ENCODE results near the gene IDI2.
"Not testable (repeated sequence)": the region's sequence is repeated elsewhere in the genome, so short reads cannot be mapped to it uniquely, and the experiment has no call there.

Gene IDI2

DNA sequence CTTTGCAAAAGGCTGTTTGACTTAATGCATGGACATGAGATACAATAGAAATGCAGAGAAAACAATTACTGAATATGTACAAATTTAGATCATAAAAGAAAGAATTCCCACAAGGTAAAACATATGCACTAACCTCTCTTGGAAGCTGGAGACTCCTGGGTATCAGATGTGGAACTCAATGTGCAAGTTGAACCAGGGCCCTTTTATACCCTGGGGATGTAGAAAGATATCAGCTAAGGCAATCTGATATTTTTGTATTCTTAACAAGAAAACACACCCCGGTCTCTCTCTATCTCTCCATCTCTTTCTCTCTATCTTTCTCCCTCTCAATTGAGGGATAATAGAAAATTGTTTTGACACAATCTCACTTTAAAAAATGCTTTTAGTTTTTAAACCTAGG is at the start of gene IDI2:
IDI2 (minus strand) TSS at position 177 of the 400 bp plus-strand sequence. CDS start 1,136 bp downstream, outside the sequence.
- no peak for FAIRE-seq

GRCh38 chr10:1074748-1075308 is 49.2 kb upstream of the IDI2 start:
- no peak for FAIRE-seq

- no peak for FAIRE-seq
Observed at GRCh38 chr10:1074052-1074747, 48.5 kb upstream of the IDI2 start.

DNA sequence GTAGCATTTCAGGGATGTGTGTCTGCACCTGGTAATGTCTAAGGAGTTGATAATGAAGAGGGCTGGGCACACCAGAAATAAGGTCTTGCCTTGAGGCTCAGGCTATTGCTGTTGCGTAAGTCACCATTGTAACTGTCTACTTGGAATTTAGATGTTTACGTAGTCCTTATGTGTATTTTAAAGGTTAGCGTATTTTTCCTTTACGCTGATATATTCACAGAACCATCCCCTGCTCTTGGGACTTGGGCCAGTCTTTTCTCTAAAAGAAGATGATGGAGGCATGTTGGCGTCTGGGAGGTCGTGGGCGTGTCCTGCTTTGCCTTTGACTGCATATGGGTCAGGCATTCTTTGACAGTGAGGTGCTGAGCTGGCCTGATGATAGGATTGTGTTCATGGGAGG is 45.3 kb upstream of the IDI2 start:
- no peak for FAIRE-seq

GRCh38 chr10:1068380-1069361 is 43.0 kb upstream of the IDI2 start:
- no peak for FAIRE-seq

GRCh38 chr10:1066734-1067133 is 41.1 kb upstream of the IDI2 start:
- FAIRE-seq, result not testable (repeated sequence)

- FAIRE-seq, result no peak
Observed at GRCh38 chr10:1064964-1065247, 39.2 kb upstream of the IDI2 start.

- no peak for FAIRE-seq
Observed at GRCh38 chr10:1063232-1063865, 37.7 kb upstream of the IDI2 start.

DNA sequence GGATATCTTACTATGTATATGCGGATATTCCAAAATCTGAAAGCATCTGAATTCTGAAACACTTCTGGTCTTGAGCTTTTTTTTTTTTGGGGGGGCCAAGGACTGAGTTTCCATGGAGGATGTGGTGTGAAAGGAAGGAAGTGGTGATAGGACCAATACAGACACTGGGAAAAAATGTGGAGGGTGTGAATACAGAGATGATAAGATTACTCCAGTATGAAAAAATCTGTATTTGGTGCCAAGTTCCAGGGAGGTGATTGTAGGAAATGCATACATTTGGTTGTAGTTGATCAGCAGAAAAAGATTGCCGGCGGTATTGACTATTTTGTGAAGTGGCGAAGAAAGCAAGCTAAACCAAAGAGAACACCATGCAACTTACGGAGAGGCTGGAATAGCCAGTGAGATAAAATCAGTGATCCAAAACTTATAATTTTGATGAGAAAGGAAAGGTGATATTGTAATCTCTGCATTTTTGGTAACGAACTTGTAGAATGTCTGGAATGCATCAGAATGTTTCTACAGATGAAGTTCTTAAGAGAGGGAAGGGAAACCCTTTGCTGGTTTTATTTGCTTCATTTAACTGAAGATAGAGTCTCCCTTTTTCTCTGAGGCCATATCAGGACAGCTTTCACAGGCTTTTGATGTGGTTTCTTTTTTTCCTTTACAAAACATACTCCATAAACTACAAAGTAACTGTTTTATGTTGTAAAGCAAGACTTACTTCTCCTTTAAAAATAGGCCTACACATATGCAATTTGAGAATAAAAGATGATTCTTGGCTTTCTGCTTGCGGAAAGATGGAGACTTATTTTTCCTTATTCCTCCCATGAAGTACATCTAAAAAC is 36.5 kb upstream of the IDI2 start:
- FAIRE-seq, result no peak

DNA sequence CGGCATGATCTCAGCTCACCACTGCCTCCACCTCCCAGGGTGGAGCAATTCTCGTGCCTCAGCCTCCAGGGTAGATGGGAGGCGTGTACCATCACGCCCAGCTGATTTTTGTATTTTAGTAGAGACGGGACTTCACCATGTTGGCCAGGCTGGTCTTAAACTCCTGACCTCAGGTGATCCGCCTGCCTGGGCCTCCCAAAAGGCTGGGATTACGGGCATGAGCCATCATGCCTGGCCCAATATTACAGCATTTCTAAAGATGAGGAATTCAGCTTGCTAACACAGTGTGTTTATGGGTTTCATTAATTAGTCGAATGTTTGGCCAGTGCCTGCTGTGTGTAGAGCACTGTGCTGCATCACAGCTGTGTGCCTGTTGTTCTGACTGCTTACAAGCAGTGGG is 34.2 kb upstream of the IDI2 start:
- no peak for FAIRE-seq

- FAIRE-seq, result no peak
Observed at GRCh38 chr10:1058017-1058416, 32.4 kb upstream of the IDI2 start.

GRCh38 chr10:1057106-1057657 is 31.5 kb upstream of the IDI2 start:
- no peak for FAIRE-seq

GRCh38 chr10:1056326-1057105 is 30.9 kb upstream of the IDI2 start, which contains the start of gene WDR37:
Gene WDR37 (plus strand): TSS chr10:1056385. CDS start chr10:1072156, 15,771 bp downstream.
- no peak for FAIRE-seq

DNA sequence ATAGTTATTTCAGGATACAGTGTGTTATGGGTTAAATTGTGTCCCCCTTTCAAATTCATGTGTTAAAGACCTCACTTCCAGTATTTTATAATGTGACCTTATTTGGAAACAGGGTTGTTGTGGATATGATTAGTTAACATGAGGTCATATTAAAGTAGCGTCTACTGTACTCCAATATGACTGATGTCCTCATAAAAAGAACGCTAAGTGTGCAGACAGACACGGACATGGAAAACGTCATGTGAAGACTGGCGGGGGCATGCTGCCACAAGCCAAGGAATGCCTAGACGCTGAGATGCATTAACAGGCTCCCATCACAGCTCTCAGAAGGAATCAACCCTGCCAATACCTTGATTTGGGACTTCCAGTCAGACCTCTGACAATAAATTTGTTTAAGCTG is 29.0 kb upstream of the IDI2 start:
- no peak for FAIRE-seq

DNA sequence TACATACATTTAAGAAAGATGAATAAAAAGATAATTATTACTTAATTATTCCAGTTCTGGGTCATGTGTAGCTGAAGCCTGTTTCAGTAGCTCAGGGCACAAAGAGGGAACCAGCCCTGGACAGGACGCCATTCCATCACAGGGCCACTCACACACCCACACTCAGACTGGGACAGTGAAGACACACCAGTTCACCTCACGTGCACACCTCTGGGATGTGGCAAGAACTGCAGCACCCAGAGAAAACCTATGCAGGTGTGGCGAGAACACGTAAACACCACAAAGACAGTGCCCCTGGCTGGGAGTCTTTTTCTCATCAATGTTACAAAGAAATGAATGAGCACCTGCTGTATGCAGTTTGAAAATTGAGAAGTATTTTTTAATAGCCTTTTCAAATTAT is 24.9 kb upstream of the IDI2 start:
- FAIRE-seq, result no peak

DNA sequence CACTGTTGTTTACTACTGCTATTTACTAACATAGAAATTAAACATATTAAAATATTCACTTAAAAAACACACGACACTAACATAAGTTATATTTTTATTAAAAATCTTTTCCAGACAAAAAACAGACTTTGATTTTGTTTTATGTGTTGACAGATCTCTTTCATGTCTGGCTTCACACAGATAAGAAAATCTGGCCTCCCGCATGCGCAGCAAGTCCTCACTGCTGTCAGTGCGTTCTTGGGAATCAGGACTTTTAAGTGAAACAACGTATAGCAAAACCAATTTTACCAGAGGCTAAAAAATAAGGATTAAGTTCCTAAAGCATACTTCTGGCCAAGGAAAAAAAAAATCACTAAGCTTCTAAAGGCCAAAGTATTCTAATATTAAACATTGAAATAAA is 24.5 kb upstream of the IDI2 start:
- FAIRE-seq, result no peak

DNA sequence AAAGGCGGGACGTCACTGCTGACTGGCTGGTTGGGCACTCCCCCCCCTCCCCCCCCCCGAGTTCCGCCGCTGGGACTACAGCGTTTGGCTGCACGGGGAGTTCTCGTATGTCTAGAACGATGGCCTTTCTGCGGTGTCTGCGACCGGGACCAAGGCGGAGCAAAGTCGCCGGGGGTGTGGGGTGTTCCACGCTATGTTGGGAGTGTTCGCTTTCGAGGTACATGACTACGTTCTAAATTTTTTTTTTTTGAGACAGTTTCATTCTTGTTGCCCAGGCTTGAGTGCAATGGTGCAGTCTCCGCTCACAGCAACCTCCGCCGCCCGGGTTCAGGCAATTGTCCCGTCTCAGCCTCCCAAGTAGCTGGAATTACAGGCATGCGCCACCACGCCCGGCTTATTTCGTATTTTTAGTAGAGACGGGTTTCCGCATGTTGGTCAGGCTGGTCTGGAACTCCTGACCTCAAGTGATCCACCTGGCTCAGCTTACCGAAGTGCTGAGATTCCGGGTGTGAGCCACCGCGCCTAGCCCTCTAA is 23.8 kb upstream of the IDI2 start:
- FAIRE-seq, result no peak

GRCh38 chr10:1048732-1049424 is 23.2 kb upstream of the IDI2 start, which contains the start of gene IDI1:
Gene IDI1 (minus strand): TSS chr10:1049119. CDS start chr10:1049003, 116 bp downstream.
- FAIRE-seq, result no peak

DNA sequence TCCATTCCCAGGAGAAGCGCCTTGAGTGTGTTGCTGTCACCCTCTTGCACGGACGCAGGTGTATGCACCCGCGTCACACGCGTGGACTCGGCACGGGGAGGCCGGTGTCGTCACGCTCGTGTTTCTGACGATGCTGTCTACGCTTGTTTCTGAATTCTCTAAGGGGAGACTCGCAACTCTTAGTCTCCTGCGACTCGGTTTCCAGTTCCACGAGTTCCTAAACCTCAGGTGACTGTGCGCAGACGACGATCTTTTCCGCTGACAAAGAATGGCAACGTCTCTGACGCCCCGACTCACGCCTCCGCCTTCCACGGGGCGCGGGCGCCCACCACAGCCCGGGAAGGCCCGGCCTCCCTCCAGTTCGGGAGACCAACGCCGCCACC is 22.7 kb upstream of the IDI2 start:
- FAIRE-seq, result no peak

DNA sequence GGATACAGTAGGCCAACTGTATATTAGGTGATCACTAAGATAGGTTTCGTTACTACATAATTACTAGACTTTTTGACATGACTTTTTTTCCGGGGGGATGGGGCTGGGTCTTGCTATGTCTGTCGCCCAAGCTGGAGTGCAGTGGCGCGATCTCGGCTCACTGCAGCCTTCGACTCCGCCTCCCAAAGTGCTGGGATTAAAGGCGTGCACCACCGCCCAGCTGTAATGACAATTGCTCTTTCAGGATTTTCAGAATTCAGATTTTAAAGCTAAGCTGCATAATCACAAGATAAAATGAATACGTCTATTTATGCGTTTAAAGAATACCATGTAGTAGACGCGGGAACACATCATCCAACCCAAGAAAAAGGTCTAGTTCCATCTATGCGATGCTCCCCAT is 22.3 kb upstream of the IDI2 start:
- no peak for FAIRE-seq

Data from A204.1 (cell line).